Left hindlimb (tissue), 1 donor: Measurements from ENCODE around the gene HOXC5.

Experiments used
- DNase-seq: peaks from one replicate; pipeline ENCODE4 v3.0.0-alpha.2; 2018

HOXC5 gene

DNA sequence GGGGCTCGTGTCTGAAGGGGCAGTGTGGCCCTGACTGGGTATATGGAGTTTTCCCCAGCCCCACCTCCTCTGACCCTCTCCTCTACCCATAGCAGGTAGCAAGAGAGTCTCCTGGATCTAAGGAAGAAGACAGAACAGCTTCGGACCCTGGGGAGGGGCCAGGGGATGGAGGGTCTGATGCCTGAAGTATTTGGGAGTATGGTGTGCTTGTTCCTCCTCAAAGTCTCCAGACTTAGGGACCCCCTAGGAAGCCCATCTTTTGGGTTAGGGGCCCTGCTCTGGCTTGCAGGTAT is 24.6 kb upstream of the HOXC5 start:
- no peak for DNase-seq

DNA sequence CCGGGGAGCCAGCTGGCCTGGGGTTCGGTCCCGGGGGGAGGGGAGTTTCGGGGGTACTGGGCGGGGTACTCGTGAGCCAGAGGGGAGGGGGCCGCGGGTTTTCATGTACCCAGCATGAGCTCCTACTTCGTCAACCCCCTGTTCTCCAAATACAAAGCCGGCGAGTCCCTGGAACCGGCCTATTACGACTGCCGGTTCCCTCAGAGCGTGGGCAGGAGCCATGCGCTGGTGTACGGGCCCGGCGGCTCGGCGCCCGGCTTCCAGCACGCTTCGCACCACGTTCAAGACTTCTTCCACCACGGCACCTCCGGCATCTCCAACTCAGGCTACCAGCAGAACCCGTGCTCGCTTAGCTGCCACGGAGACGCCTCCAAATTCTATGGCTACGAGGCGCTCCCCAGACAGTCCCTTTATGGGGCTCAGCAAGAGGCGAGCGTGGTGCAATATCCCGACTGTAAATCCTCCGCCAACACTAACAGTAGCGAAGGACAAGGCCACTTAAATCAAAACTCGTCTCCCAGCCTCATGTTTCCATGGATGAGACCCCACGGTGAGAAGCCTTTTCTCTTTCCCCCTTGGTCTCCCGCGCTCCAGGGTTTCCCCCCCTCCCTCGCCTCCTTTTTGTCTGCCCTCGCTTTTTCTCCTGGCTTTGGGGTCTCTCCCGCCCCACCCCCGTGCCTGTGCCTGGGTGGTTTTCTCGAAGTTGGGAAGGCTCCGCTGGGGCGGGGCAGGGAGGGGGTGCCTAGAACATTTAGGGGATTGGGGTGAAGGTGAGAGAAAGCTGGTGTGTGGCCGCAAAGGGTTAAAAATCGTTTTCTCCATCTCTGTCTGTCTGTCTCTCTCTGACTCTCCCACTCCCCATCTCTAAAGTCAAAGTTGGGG is 23.4 kb upstream of the HOXC5 start:
- DNase-seq = no peak

- no peak for DNase-seq
These were observed 22.5 kb upstream of the HOXC5 start for GRCh38 chr12:54010053-54010971.

DNA sequence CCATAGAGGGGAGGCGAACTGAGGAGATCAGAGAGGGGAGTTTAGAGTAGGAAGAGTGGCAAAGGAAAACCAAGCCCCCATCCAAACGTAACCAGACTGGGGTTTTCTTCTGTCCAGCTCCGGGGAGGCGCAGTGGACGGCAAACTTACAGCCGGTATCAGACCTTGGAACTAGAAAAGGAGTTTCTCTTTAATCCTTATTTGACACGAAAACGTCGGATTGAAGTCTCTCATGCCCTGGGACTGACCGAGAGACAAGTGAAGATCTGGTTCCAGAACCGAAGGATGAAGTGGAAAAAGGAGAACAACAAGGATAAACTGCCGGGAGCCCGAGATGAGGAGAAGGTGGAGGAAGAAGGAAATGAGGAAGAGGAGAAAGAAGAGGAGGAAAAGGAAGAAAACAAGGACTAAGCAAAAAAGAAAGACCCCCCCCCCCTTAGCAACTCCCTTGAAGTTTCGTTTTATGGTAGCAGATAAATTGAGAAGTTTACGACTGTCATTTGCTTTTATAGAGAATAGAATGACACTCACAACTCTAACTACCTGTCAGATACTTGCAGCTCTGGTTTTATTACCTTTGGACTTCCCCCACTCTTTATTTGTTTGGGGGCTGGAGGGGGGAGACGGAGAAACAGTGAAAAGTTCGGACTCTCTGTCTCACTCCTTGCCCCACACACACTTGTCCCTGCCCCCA is 21.7 kb upstream of the HOXC5 start:
- no peak for DNase-seq

DNA sequence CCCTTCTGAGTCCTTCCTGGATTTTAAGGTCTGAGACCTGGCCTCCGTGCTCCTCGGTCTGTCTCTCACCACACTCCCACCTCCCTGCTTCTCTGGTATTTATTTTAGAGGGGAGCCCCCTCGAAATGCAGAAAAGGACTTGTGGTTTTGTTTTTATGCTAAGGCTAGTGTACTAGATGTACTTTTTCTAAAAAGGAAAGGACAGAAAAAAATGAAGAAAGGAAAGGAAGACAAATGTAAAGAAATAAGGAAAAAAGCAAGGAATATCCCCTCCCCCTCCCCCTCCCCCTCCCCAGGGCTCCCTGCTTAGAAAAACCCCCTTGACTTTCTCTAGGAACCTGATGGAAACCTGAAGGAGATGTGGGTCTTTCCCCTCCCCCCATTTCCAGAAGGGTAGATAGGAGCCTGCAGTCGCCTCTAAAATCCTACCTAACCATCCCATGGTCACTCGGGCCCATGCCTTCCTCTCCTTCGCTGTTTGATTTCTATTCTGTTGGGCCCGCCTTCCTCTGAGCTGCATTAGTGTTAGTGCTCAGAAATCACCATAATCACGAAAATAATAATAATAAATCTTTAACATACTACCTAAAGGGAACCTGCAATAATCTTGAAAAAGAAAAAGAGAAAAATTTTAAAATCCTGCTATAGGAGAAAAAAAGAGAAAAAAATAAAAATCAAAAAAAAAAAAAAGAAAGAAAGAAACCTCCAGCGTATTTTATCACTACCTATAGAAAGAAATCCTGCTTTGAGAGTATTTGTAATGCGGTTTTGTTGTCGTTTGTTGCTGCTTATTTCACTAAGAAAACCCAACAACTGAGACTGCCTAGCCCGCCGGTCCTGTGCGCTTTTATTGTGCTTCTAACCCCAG is 21.0 kb upstream of the HOXC5 start:
- DNase-seq = no peak

- DNase-seq = no peak
These were observed 20.0 kb upstream of the HOXC5 start for GRCh38 chr12:54012631-54013409.

DNA sequence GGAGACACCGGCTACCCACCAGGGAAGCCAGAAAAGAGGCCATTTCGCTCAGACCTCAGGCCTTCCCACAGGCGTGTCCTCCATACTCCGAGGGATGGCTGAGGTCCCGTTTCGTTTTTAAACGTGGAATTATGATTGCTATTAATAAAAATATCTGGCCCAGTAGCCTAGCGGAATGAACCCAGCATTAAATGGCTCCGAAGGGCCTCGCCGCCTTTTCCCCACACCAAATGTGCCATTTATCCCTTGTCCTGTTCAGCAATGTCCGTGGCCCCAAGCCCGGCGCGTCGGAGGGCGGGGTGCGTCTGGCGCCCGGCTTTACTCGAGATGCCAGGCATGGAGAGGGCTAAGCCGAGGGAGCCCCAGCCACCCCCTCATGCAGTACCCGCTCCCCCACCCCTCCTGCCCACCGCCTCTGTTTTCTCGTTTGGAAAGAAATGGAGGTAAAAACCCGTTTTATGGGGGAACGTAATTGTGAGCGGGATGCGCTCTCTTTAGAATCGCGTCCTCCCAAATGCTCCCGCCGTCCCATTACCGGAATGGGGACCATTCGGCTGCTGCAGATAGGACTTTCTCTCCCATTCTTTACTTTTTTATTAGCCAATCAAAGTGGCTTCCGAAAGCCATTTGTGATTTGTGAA is 18.4 kb upstream of the HOXC5 start:
- DNase-seq = no peak

GRCh38 chr12:54015018-54015931 is 17.6 kb upstream of the HOXC5 start:
- DNase-seq = no peak

DNA sequence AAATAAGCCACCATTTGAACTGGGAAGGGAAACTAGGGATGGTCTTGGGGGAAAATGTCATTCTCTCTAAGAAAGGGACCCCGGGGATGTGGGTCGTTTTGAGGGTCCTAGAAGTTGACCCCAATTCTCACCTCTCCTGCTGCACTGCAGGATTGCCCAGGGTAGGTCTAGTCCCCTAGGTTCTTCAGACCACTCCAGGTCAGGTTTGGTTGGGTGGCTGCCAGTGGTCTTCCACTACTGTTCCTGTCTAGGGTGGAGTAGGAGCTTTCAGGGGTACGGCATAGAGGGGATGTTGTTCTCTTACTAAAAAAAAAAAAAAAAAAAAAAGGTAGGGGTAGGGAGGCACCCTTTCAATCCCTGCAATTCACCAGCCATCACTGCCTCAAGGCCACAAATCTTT is 16.8 kb upstream of the HOXC5 start:
- DNase-seq = no peak

GRCh38 chr12:54016478-54016964 is 16.3 kb upstream of the HOXC5 start:
- no peak for DNase-seq

DNA sequence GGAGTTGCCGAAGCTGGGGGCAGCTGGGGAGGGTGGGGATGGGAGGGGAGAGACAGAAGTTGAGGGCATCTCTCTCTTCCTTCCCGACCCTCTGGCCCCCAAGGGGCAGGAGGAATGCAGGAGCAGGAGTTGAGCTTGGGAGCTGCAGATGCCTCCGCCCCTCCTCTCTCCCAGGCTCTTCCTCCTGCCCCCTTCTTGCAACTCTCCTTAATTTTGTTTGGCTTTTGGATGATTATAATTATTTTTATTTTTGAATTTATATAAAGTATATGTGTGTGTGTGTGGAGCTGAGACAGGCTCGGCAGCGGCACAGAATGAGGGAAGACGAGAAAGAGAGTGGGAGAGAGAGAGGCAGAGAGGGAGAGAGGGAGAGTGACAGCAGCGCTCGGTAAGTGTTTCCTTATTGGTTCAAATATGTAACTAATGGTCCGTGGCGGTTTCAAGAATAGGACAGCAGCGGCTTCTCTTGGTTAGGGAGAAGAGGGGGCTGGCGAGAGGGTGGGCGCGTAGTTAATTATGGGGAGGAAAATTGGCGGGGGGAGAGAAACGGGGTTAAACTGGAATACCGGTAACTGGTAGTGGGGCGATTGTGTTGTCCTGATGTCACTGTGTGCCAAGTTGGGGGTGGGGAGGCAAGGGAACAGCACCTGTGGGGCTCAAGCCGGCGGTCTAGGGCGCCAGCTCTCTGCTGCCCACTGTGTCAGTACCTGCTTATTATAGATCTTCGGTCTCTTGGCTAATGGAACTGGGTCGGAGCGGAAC is 15.6 kb upstream of the HOXC5 start:
- no peak for DNase-seq

DNA sequence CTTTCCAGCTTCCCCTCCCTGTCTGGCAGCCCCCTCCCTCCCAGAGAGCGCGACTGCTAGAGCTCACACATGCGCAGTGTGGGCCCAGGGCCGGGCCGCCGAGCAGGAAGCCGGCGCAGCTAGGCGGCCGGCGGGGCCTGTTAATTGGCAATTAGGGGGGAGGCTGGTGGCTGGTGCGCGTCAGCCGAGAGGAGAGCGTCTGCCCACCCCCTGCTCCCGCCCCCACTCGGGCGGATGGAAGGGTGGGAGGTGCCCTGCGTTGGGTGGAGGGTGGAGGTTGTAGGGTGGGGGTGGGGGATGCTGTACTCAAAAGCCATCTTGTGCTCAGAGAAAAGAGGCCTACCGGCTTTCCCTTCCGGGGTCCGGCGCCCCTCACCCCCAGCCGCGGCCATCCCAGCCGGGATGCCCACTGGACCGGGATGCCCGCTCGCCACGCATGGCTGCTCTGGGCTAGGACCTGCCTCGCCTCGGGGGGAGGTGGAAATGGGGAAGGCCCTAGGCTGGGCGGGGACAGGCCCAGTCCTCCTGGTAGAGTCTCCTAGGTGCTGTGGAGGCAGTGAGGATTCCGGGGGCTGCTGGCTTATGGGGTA is 14.9 kb upstream of the HOXC5 start:
- peak; percentile 96 for DNase-seq

DNA sequence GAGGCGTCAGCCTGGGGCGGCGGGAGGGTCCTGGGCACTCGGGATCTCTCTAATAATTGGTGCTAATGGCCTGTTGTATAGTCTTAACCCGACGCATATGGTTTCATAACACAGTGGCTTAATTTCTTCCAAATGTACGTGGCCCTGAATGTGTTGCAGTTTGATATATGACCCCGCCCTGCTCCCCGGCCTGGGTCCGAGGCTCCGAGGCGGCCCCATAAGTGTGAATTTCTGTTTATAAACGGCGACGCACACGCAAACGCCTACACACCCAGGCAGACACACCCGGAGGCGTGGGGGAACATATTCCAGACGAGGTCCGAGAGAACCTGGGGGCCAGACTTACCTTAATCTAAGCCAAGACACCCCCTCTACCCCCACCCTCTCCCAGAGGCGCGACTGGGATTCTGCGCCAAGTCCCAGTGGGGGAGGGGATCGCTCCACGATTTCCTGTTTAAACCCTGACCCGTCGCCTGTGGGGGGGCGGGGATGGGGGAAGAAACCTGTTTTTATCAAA is 14.3 kb upstream of the HOXC5 start:
- no peak for DNase-seq

DNA sequence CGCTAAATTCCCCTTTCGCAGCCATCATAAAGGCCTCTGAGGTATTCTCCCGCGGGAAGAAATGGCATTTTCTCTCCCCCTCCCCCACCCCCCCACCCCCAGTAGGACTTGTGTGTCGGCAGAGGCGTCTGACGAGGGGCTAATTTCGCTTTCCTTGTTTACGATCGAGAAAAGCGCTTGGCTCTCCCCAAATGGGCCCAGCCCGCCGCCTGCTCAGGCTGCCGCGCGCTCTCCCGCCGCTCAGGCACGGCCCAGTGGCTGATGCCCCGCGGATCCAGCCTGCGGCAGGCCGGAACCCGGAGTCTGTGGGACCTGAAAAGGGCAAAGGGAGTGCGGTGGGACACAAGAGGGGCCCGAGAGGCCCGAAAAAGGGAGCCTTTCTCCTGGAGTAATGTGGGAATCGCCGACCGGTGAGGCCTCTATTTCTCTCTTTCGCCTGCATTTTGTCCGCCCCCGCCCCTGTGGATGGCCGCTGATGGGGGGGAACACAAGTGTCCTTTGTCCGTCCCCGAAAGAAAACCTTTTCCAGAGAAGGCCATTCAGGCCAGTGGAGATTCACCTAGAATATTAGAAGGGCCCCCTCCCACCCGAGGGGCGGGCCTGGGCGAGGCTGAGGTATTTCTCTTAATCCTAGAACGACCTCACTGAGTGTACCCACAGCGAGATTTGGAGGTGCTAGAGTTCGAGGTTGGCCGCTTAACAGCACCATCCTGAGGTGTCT is 13.6 kb upstream of the HOXC5 start:
- no peak for DNase-seq

- DNase-seq = no peak
These were observed 12.8 kb upstream of the HOXC5 start for GRCh38 chr12:54019924-54020590.

- no peak for DNase-seq
These were observed 12.1 kb upstream of the HOXC5 start for GRCh38 chr12:54020591-54021405.
